Peyer's patch (tissue), 4 donors: ENCODE data around the gene ZBED6.
"Not testable (repeated sequence)": the region's sequence is repeated elsewhere in the genome, so short reads cannot be mapped to it uniquely, and the experiment has no call there.

Source experiments
- POLR2A ChIP-seq, 2 donors: fragments of 450-650 bp; IDR thresholded peaks; one replicate each; pipeline ENCODE4 v1.5.1; 2017; ENCODE audit warnings: antibody characterized with exemption in 2 of 2, mild to moderate bottlenecking in 2 of 2, moderate library complexity in 2 of 2
- TF ChIP-seq, protein P1 (sequence below), 6 experiments: fragments of 450-650 bp in 4 of 6; fragments of 200-600 bp in 2 of 6; sonication (generic) in 1 of 6; IDR thresholded peaks; one replicate each; pipeline ENCODE4 v1.5.1; 2017 to 2019; ENCODE audit warnings: antibody characterized with exemption in 6 of 6, mild to moderate bottlenecking in 3 of 6, moderate library complexity in 1 of 6

DNA sequence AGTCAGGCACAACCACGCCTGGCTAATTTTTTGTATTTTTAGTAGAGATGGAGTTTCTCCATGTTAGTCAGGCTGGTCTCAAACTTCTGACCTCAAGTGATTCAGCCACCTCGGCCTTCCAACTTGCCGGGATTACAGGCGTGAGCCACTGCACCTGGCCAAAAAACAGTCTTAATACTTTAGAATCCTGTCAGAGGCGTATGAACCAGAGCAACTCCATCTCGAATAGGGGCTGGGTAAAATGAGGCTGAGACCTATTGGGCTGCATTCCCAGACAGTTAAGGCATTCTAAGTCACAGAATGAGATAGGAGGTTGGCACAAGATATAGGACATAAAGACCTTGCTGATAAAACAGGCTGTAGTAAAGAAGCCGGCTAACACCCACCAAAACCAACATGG, 33.5 kb upstream of the ZBED6 start:
- TF ChIP-seq, protein P1, sequence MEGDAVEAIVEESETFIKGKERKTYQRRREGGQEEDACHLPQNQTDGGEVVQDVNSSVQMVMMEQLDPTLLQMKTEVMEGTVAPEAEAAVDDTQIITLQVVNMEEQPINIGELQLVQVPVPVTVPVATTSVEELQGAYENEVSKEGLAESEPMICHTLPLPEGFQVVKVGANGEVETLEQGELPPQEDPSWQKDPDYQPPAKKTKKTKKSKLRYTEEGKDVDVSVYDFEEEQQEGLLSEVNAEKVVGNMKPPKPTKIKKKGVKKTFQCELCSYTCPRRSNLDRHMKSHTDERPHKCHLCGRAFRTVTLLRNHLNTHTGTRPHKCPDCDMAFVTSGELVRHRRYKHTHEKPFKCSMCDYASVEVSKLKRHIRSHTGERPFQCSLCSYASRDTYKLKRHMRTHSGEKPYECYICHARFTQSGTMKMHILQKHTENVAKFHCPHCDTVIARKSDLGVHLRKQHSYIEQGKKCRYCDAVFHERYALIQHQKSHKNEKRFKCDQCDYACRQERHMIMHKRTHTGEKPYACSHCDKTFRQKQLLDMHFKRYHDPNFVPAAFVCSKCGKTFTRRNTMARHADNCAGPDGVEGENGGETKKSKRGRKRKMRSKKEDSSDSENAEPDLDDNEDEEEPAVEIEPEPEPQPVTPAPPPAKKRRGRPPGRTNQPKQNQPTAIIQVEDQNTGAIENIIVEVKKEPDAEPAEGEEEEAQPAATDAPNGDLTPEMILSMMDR (IDR thresholded peaks at IDR 0.05): not testable (repeated sequence)
- not testable (repeated sequence) for TF ChIP-seq POLR2A (IDR thresholded peaks at IDR 0.05)
